NCI-H446 treated with DMSO at 0.1 percent for 48 hours (cell line): ENCODE measurements around the gene AGXT.

Source experiments
- DNase-seq: peaks from one replicate; lab custom pipeline; 2025; lab: John Stamatoyannopoulos, UW

AGXT gene

DNA sequence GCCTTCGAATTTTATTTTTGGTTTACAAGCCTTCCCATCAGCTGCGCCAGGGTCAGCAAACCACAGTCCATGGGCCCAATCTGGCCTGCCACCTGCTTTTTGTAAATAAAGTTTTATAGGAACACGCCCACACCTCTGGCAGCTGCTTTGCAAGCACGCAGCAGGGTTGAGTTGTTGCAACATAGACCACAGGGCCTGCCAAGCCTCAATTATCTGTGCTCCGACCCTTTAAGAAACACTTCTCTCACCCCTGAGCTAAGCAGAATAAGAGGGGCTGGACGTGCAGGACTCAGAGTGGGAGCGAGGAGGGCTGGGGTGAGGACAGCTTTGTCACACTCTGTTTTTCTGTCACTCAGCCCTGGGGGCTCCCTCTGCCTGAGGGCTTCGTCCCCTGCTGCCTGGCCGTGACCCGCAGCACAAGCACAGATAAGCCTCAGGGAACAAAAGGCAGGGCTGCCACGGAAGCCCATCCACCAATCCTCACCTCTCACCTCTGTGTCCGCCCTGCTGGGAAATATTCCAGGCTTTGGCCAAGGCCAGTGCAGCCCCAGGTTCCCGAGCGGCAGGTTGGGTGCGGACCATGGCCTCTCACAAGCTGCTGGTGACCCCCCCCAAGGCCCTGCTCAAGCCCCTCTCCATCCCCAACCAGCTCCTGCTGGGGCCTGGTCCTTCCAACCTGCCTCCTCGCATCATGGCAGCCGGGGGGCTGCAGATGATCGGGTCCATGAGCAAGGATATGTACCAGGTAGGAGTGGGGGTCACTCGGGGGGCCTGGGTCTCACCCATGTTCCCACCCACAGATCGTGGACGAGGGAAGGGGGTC is at the start of gene AGXT:
Gene AGXT (plus strand): TSS at position 539 of the 823 bp plus-strand sequence. CDS start 42 bp downstream, at position 581.
- no peak for DNase-seq

DNA sequence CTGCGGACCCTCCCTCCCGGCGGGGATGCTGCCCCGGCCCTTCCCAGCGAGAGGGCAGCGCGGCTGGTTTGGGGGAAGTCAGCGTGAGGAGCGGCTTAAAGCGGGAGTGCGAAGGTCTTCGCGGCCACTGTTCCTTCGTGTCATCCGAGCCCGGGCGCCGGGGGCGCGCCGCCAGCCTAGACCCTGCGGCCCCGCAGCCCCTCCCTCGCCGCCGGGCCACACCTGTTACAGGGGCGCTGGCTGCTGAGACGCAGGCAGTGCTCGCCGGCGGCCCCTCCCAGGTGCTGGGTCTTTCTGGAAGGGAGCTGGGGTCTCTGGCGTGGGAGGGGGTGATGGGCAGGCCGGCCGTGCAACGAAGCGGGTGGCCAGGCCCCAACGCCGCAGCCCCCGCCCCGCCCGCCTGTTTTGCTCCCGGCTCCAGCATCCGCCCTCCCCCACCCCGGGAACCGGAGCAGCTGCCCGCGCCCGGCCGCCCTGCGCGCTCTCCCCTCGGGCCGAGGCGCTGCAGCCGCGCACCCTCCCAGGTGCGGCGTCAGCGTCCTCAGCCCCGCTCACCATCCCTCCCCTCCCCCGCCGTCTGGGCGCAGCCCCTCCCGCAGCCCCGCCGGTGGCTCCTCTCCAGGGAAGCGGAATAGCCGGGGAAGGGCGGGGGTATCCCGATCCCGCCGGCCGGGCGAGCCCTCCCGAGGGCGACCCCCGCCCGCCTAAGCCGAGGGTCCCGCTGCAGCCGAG is 49.3 kb upstream of the AGXT start:
- no peak for DNase-seq

DNA sequence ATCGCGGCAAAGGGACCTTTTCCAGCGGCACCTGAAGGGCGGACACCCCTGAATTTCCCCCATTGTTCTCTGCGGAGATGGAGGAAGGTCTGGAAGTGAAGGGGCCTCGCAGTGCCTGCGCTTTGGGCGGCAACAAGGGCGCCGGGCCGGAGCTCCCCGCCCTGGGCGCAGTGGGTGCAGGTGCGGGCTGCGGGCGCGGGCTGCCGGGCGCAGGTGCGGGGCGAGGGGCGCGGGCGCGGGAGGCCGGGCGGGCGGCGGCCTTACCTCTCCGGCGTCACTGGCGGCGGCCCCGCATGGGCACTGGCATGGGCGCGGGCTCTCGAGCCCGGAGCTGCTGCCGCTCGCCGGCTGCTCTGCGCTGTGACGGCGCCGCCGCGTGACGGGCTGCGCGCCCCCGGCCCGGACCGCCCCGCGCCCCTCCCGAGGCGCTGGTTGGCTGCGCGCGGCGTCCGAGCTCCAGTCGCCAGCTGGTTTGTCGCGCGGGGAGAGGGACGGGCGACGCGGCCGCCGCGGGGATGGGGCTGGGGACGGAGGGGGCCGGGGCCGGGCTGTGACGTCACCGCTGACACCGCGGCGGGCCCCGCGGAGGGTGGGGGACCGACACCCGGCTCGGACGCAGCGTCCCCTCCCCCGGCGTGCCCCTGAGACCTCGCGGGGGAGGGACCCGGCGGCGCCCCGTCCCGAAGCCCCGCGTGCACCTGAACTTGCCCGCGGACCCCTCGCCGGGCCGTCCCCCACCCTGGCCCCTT is 48.6 kb upstream of the AGXT start, which contains the start of gene KIF1A:
Gene KIF1A (minus strand): TSS at position 362 of the 749 bp plus-strand sequence. CDS start 22,467 bp downstream, outside the sequence.
- peak; percentile 36 for DNase-seq

DNA sequence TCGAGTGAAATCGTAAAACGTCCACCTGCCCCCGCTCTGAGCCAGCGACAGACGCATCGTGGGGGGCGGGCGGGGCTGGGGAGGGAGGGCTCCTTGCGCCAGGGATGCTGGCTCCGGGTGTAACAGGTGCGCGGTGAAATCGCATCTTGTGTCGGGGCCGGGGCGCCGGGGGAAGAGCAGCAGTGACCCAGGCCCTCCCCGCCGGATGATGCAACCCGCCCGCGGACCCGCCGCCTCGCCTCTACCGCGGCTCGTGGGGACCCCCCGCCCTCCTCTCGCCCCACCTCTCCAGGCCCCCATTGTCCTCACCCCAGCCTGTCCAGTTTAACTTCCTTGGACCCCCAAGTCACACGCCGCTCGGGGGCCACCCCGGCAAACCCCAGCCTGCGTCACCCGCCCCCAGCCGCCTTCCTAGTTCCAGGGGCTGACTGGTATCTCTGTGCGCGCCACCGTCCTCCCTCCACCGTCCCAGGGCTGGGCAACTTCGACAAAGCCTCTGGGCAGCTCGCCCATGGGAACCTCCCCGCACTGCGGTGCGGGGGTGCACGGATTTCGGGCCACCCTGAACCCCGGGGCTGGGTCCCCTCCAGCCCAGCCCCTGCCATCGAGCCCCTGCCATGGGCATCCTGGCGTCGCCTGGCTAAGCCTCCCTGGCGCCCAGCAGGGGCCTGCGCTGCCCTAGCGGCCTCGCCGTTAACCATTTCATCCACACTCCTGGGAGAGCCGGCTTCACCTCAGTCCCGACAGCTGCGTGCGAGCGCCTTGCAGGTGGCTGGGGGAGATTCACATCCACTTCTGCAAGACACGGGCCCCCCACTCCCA is 47.8 kb upstream of the AGXT start:
- DNase-seq, result no peak

- no peak for DNase-seq
These were observed 47.2 kb upstream of the AGXT start for GRCh38 chr2:240821429-240821778.

- DNase-seq, result no peak
These were observed 46.3 kb upstream of the AGXT start for GRCh38 chr2:240822280-240822847.

DNA sequence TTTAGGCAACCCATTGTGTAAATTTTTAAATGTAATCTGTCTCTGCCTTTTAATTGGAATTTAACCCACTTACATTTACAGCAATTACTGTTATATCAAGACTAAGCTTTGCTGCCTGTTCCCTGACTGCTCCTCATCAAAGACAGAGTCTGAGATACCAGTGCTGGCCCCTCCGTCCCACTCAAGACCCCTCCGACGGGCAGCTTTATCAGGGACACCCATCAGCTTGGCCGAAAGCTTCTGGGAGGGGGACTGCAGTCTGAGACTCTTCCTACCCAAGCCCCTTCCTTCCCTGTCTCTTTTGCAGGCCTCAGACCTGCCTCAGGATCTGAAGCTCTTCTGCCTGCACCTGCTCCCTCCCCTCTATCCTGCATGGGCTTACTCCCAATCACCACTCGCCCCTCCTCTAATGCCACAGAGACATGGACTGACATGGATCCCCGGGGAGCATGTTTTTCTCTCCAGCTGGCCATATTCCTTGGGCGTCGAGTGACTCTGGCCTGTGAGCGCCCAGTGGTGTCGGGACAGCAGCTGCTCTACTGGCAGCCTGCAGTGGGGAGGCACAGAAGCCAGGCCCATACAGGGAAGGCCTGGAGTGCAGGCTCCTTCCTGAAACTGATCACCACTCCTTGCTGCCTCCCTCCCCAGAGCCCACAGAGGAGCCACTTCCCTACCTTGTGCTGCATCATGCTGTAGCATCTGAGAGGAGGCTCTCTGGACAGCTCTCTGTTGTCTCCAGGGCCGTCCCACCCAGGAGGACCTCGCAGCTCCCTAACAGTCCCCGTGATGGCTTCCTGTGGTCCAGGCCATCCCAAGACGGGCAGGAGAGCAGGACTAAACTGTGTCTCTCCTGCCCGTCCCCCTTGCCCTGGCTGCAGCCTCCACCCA is 44.9 kb upstream of the AGXT start:
- no peak for DNase-seq

GRCh38 chr2:240825476-240825875 is 43.1 kb upstream of the AGXT start:
- no peak for DNase-seq

DNA sequence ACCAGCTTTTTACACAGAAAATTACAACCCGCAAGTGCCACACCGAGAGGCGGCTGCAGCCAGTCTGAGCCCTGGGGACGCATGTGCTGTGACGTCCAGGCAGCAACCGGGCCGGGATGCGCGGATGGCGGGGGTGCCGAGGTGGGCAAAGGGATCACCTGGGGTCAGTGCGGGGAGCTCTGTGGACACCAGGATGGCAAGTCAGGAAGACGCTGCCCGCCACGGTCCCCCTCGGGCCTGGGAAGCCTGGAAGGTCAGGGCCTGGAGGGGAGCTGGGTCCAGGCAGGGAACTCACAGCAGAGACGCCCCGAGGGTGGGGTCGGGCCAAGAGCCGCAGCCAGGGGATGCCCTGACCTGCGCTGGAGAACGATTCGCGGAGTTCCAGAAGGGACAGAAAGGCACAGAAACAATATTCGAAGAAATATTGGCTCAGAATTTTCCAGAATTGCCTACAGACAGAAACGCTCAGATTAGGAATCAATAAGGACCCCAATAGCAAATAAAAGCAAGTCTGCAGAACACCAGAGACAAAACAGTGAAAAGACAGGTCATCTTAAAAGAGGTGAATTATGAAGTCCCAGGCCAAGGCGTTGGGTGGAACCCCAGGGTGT is 36.9 kb upstream of the AGXT start:
- DNase-seq, result no peak

GRCh38 chr2:240832205-240832727 is 36.4 kb upstream of the AGXT start:
- DNase-seq, result peak; percentile 79

DNA sequence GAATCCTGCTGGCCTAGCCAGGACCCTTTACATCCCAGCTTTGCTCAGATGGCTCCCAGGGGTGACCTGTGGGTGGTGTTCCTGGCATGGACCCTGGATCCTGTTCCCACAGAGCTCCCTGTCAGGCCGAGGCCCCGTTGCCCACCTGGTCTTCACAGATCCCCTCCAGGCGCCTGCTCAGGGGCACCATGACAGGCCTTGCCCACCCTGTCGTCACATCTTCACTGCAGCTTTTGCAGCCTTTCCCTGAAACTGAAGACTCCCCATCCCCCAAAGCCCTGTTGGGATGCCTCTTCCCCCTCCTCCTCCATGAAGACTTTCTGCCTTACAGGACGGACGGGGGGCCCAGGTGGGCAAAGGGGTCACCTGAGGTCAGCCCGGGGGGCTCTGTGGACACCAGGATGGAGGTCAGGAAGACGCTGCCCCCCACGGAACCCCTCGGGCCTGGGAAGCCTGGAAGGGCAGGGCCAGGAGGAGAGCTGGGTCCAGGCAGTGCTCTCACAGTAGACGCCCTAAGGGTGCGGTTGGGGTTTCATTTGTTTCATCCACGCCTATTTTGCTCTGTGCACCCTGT is 35.6 kb upstream of the AGXT start:
- DNase-seq, result no peak

DNA sequence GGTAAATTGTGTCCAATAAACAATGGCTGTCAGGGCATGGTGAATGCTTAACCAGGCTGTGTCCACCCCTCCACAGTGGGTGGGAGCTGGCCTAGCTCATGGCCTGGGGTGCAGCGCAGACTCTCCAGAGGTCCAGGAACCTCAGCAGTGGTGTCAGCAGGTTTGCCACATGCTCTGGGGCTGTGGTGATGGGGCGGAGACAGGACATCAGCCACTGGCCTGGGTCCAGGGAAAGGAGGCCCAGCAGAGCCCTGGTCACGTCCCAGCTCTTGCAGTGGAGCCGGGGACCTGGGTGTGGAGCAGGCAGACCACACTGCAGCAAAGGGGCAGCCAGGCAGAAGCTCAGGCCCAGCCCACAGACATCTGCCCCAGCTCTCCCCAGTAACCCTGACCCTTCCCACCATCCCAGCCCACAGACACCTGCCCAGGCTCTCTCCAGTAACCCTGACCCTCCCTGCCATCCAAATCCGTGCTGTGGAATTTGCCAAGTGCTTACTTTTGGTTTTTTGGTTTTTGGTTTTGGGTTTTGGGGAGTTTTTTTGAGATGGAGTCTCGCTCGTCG is 34.8 kb upstream of the AGXT start:
- no peak for DNase-seq

DNA sequence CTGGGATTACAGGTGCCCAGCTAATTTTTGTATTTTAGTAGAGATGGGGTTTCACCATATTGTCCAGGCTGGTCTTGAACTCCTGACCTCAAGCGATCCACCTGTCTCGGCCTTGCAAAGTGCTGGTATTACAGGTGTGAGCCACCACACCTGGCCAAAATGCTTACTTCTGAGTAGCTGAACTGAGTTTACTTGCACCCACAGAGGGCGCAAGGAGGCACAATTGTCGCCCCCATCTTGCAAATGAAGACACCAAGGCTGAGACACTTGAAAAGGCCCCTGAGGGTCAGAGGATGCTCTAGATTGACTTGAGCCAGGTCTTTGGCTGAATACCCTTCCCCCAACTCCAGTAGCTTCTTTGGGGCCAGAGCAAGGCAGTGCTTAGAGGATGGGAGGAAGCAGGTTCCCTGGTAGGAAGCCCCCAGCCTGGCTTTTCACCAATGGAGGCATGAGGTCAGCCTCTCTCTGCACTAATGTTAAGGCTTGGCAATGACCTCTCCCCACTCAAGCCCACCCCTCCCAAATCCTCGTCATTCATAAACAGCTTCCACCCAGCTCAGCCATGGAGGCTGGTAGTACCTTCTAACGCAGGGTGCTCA is 34.1 kb upstream of the AGXT start:
- DNase-seq, result no peak

DNA sequence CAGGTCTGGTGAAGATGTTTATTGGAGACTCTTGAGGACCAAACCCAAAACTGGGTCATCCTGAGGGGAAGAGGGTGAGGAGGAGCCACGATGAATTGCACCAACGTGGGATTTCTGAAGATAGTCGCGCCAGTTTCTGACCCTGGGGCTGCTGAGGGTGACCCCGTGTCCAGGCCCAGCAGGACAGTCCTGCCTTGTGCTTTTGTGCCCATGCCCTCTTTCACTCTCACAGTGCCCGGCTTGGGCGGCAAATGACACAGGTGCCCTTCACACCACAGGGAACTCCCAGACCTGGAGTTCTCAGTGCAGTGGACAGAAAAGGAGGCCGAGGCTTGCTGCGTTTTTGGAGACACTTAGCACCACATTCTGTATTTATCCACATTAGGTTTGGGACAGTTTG is 33.1 kb upstream of the AGXT start:
- no peak for DNase-seq

DNA sequence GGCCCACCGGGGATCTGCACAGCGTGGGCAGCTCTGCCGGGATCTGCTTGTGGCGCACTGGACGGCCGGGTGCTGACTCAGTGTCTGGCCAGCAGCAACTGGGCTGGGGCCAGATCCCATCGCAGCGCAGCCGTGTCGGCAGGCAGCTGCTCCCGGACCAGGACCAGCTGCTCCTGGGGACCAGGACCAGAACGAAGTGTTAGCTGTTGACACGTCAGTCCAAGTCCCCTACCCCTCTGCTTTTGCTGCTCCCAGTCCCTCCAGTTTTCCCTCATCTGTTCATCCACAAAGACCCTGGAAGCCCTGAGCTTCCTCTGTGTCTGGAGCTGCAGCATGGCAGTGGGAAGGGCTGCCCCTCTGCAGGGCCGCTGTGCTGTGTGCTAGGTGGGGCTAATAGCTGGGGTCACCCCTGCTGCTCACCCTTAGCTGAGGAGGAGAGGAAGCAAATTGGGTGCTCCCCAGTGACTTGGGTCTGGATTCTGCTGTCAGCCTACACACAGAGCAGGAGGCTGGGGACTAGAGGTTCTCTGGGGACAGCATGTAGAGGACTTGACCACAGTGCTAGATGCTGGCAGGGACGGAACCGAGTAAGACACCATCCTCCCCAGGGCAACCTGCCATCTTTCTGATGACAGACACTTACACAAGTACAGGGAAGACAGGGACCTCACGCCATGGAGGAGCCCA is 31.7 kb upstream of the AGXT start:
- no peak for DNase-seq

DNA sequence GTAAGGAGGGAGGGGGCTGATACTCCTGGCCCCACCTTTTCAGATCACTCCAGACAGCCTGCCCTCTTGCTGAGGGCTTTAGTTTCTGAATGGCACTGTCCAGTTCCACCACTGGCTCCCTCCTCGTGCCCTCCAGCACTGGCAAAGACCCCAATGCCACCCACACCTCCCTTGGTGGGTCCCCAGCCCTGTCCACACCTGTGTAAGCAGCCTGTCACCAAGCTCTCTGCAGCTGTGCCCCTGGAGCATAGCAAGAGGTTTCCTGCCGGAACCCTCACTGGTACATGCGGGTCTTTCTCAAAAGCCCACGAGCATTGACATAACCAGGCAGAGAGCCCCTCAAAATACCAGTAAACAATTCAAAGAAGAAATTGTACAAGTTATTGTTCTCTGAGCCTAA is 31.0 kb upstream of the AGXT start:
- DNase-seq, result no peak

DNA sequence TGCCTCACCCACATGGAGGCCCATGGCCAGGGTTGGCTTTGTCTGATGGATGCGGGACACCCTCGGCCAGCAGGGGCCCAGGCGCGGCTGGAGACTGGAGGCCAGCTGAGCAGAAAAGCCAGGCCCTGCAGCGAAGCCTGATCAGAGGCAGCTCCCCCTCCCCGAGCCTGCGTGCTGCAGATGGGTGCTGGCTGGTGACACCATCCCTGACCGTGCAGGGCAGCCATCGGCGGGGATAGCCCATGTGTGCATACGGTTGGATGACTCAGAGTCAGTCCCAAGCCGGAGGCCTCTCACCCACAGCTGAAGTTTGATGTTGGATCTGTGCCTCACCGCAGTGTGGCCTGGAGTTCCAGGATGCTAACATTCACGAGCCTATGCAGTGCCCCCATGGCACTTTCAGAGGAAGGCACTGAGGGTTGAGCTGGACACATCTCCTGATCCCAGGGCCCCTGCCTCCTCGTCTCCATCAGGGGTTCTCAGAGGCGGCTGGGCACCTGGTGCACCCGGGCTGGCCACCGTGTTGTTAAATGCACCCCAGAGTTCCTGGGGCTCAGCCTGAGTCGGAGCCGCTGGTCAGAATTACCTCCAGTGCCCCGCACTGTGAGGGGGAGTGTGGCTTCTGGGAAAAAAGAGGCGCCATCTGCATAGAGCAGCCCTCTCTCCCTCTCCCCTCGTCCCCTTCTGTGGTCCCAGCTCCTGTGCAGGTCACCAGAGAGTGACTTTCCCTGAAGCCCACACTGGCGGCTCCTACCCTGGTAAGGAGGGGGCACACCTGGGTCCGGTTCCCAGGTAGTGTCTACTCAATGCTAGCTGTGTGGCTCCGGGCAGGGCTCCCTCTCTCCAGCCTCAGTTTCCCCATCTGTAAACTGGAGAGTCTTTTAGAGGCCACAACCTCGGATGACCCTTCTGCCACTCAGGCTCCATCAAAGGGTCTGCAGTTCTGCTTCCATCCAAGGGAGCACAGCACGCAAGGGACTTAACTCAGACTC is 29.2 kb upstream of the AGXT start:
- DNase-seq, result no peak
